Activated T-helper 1 cell treated with anti-CD3 and anti-CD28 coated beads, Interleukin-2, amount 50 U/mL, for 16 hours (primary cell): Measurements from ENCODE around the gene IL27RA.
"Not testable (repeated sequence)": the region's sequence is repeated elsewhere in the genome, so short reads cannot be mapped to it uniquely, and the experiment has no call there.

Experiments
- DNase-seq, 2 donors: peaks; one replicate each; pipeline ENCODE4 v3.0.0-alpha.2; 2020; ENCODE audit warnings: low read depth in 1 of 2, low spot score in 1 of 2

Gene IL27RA

GRCh38 chr19:13998426-13998825 lies 33.1 kb upstream of the IL27RA start:
- DNase-seq, result no peak

- DNase-seq, result no peak
These were observed 32.5 kb upstream of the IL27RA start for GRCh38 chr19:13999085-13999484.

GRCh38 chr19:14000691-14001375 lies 30.7 kb upstream of the IL27RA start:
- DNase-seq, result no peak

- no peak for DNase-seq
These were observed 28.9 kb upstream of the IL27RA start for GRCh38 chr19:14002571-14003250.

GRCh38 chr19:14003251-14004055 lies 28.1 kb upstream of the IL27RA start:
- DNase-seq, result no peak

GRCh38 chr19:14004619-14005348 lies 26.8 kb upstream of the IL27RA start:
- no peak for DNase-seq

- peak; percentile 80 to 87 for DNase-seq
These were observed 26.0 kb upstream of the IL27RA start for GRCh38 chr19:14005349-14006084.

- peak; percentile 100 for DNase-seq
These were observed 25.3 kb upstream of the IL27RA start, which contains the start of gene RFX1 for GRCh38 chr19:14006085-14006765. TSS of gene RFX1 (minus strand) at chr19:14006320. CDS start at chr19:13993843, 12,477 bp downstream.

- DNase-seq, result no peak
These were observed 24.6 kb upstream of the IL27RA start for GRCh38 chr19:14006766-14007562.

- DNase-seq, result no peak
These were observed 19.1 kb upstream of the IL27RA start for GRCh38 chr19:14012378-14012915.

GRCh38 chr19:14015524-14016035 lies 16.0 kb upstream of the IL27RA start:
- DNase-seq, result no peak

- DNase-seq, result no peak
These were observed 12.5 kb upstream of the IL27RA start for GRCh38 chr19:14019100-14019499.

GRCh38 chr19:14019739-14020138 lies 11.8 kb upstream of the IL27RA start:
- not testable (repeated sequence) for DNase-seq

GRCh38 chr19:14021474-14021873 lies 10.1 kb upstream of the IL27RA start:
- DNase-seq, result no peak

- no peak for DNase-seq
These were observed 9.1 kb upstream of the IL27RA start for GRCh38 chr19:14022469-14022868.

GRCh38 chr19:14023404-14024235 lies 7.9 kb upstream of the IL27RA start:
- no peak for DNase-seq

GRCh38 chr19:14026652-14027192 lies 4.8 kb upstream of the IL27RA start:
- DNase-seq, result not testable (repeated sequence)
